ENCODE measurements around the gene ZFYVE27.
A peak's percentile ranks its signal among the peaks of the same experiment; 100 is the strongest.

The ZFYVE27 gene

DNA sequence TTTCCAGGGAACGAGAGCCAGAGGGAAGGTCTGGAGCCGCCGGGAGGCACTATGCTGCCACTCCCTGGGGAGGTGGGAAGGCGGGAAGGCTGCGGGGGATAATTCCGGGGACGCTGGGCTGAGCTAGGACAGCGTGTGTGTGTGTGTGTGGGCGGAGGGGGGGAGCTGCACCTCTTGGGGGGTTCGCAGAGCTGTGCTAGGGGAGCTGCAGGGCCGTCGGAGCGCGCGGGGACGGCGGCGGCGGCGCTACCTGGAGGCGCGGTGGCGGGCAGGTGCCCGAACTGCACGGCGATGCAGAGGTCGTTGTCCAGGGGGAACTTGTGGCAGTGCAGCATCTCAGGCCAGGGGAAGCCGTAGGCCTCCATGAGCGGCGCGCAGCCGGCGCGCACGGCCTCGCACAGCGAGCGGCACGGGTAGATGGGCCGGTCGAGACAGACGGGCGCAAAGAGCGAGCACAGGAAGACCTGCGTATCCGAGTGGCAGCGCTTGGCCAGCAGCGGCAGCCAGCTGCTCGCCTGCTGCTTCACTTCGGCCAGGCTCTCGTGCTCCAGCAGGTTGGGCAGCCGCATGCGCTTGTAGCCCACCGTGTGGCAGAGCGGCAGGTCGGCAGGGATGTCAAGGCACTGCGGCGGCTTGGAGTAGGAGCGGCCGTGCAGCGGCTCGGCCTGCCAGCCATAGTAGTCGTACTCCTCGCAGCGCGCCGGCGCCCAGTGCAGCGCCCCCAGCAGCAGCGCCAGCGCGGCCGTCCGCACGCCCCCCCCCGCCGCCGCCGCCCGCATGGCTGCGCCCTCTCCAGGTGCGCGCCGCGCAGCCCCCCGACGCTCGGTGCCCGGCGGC, 34.3 kb downstream of the ZFYVE27 start:
- H3K4me3 ChIP-seq (ENCODE audit: low read length): no peak overlapping the region
- peak; percentile 50 for DNase-seq (ENCODE audit: low read depth)
- TF ChIP-seq, protein P1, sequence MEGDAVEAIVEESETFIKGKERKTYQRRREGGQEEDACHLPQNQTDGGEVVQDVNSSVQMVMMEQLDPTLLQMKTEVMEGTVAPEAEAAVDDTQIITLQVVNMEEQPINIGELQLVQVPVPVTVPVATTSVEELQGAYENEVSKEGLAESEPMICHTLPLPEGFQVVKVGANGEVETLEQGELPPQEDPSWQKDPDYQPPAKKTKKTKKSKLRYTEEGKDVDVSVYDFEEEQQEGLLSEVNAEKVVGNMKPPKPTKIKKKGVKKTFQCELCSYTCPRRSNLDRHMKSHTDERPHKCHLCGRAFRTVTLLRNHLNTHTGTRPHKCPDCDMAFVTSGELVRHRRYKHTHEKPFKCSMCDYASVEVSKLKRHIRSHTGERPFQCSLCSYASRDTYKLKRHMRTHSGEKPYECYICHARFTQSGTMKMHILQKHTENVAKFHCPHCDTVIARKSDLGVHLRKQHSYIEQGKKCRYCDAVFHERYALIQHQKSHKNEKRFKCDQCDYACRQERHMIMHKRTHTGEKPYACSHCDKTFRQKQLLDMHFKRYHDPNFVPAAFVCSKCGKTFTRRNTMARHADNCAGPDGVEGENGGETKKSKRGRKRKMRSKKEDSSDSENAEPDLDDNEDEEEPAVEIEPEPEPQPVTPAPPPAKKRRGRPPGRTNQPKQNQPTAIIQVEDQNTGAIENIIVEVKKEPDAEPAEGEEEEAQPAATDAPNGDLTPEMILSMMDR (IDR thresholded peaks at IDR 0.05; ENCODE audit: insufficient read depth, low read depth, low read length, missing control alignments): no peak

DNA sequence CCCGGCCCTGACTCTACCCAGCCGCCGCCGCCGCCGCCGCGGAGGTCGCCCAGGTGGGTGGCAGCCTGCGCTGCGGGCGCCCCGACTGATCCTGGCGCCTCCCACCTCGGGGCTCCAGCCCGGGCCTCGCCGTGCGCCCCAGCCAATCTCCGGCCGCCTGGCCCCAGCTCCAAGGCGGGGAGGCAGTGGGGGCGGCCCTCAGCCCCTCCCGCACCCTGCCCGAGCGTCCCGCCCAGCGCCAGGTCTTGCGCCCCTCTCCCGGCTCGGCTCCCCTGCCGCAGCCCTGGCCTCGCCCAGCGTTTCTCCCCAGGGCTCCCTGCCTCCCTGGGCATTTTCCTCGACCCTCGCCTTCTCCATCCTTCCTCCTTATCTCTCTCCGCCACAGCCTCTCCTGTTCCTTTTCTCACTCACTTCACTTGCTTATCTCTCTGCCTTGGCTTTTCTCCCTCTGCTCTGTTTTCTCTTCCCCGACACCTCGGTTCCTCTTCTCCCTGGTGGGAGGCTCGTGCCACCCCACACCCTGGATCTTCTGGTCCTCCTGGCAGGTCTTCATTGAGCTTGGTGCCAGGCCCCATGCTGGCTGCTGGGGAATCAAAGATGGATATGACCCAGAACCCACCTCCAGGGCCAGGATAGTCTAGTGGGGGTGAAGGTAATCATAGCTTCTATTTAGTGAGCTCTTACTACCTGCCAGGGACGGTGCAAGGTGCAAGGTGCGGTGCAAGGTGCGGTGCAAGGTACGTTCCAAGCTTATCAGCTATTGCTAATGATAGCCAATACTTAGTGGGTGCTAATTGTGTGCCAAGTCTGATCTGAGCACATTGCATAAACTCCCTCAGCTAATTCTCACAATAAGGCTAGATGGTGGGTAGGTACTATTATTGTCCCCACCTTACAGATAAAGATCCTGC, 35.2 kb downstream of the ZFYVE27 start, which contains the start of gene SFRP5:
Gene SFRP5 (minus strand): TSS at position 87 of the 911 bp plus-strand sequence. CDS start 166 bp downstream, outside the sequence.
- no peak within 1 kb of the TSS for H3K4me3 ChIP-seq (ENCODE audit: low read length)
- TF ChIP-seq, protein P1 (IDR thresholded peaks at IDR 0.05; ENCODE audit: insufficient read depth, low read depth, low read length, missing control alignments): no peak
- DNase-seq (ENCODE audit: low read depth): no peak

DNA sequence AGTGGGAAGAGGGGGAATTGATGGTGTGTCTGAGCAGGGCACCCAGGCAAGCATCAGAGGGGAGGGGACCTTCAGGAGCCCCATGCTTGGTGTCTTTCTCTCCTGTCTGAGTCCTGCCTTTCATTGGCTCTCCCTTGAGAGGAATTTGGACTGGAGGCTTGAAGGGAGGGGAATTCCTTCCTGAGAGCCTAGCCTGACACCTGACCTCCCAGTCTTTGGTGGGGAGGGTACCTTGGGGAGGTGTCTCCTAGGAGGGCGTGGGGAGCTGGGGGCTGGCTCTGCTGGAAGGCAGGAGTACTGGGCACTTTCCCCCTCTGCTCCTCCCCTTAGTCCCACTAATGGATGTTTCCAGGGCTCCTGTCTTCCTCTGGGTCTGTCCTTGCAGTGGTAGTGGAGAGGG, 36.2 kb downstream of the ZFYVE27 start:
- TF ChIP-seq, protein P1 (IDR thresholded peaks at IDR 0.05; ENCODE audit: insufficient read depth, low read depth, low read length, missing control alignments): no peak
- H3K4me3 ChIP-seq (ENCODE audit: low read length): no peak overlapping the region
- no peak for DNase-seq (ENCODE audit: low read depth)

DNA sequence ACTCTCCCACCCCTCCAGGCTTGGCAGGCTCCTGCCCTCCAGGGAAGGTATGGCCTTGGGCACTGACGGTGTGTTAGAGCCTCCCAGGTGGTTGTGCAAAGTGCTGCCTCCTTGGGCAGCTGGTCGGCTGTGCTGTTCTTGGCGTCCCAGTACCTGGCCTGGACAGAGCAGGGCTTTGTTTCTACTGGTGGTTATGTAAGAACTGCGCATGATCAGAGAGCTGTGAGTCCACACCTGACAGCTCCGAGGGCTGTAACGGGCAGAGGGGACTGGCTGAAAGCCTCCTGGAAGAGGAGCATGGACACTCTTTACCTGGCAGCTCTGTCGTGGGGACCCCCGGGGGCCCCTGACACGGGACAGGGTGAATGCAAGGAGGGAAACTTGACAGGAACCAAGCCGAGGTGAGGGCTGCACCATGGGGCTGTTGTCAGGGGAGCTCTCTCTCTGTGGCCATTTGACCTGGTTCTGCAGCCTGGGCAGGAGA, 37.9 kb downstream of the ZFYVE27 start:
- DNase-seq (ENCODE audit: low read depth): peak; percentile 39
- TF ChIP-seq, protein P1 (IDR thresholded peaks at IDR 0.05; ENCODE audit: insufficient read depth, low read depth, low read length, missing control alignments): no peak
- no peak overlapping the region for H3K4me3 ChIP-seq (ENCODE audit: low read length)

DNA sequence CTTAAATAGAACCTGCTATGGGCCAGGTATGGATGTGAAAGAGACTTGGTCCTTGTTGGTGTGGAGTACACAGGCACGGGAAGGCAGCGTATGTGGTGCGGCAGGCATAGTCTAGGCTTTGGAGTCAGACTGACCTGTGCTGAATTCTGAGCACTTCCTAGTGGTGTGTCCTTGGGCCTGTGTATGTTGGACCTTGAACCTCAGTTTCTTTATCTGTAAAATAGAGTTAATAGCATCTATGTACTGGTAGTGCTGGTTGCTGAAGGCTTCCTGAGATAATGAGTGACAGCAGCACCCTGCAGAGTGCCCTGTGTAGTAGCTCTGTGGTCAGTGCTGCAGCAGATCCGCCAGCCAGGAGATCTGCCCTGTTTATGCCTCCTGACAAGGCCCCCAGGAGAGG, 40.2 kb downstream of the ZFYVE27 start:
- H3K4me3 ChIP-seq (ENCODE audit: low read length): no peak overlapping the region
- TF ChIP-seq, protein P1 (IDR thresholded peaks at IDR 0.05; ENCODE audit: insufficient read depth, low read depth, low read length, missing control alignments): no peak
- DNase-seq (ENCODE audit: low read depth): no peak

DNA sequence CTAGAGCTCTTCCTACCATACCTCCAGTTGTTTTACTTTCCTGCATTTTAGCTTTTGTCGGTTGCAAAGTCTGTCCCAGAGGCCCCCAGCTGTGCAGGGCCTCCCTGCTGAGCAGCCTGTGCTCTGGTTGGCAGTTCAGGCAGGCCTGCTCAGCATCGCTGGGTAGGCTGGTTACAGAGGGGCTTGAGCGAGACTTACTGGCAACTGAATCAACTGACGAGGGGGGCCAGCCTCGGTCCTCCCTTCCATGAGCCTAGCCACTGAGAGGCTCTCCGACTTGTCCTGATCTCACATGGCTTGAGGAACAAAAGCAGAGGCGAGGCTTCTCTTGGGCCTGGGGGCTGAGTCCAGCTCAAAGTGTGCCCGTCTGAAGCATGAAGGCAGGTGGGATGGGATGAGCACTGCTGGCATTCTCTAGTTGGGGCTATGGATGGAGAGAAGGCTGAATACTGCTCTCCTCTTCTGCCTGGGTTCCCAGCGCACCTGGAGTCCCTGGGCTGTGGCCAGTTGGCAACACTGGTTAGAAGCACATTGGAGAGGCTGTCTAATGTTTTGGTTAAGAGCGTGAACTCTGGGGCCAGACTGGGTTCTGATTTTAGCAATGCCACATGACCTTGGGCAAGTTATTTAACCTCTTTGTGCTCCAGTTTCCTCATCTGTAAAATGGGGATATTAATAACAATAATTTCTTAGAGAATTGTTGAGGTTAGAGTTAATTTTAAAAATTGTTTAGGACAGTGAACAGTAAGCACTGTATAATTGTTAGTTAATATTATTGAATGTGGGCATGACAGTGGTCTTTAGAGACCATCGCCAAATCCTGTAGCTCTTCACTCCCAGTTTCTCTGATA, 41.7 kb downstream of the ZFYVE27 start:
- TF ChIP-seq, protein P1 (IDR thresholded peaks at IDR 0.05; ENCODE audit: insufficient read depth, low read depth, low read length, missing control alignments): no peak
- no peak for DNase-seq (ENCODE audit: low read depth)

More for the DNA sequence above, 41.7 kb downstream of the ZFYVE27 start:
- H3K4me3 ChIP-seq (ENCODE audit: low read length): no peak overlapping the region
